GM18867 (cell line): ENCODE results near the gene DNAJC27.

ENCODE experiments used
- ATAC-seq: cut with Tn5 transposase; IDR thresholded peaks from one replicate; pipeline ENCODE4 v1.9.1; 2021; ENCODE audit warnings: mild to moderate bottlenecking, moderate library complexity; ENCODE audit not compliant: unreplicated experiment

The DNAJC27 gene

DNA sequence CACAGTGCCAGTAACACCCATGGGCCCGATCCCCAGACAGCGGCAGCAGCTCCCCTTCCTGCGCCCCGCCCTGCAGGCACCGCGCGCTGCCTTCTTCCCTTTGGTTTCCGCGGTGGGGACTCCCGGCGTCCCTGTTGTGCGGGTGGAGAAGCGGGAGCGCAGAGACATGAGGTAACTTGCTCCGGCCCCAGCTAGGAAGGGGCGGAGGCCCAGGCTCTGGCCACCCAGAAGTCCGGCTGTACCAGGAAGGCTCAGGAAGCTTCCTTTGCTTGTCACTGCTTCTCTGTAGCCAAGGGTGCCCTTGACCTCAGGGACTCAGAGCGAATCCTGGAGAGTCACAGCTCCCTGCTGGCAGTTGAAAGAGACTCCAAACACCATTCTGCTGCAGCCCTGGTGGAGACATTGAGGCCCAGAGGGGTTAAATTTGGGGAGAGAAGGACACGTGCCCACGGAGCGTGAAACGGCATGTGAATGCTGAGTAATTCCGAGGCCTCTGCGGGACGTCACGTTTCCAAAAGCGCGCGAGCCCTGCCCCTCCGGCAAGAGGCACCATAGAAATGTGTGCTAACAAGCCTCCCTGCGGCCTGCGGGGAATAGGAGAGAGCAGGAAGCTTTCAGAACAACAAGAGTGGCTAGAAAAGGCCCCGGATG lies 45.0 kb downstream of the DNAJC27 start:
- no peak for ATAC-seq

DNA sequence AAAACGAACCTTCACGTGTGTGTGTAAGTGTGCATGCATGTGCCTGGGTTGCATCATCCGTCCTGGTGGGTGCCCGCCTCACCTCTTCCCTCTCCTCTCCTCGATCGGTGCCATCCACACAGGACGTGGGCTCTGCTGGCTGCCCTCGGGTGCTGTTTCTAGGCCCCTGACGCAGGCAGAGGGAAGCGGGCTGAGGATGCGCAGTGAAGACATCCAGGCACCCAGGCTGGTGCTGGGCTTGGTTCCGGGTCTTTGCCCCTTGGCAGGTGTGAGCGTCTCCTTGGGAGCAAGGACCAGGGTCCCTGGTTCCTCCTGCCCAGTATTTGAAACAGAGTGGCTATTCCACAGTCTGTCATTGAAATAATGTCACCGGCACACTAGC lies 45.5 kb downstream of the DNAJC27 start:
- ATAC-seq, result no peak

DNA sequence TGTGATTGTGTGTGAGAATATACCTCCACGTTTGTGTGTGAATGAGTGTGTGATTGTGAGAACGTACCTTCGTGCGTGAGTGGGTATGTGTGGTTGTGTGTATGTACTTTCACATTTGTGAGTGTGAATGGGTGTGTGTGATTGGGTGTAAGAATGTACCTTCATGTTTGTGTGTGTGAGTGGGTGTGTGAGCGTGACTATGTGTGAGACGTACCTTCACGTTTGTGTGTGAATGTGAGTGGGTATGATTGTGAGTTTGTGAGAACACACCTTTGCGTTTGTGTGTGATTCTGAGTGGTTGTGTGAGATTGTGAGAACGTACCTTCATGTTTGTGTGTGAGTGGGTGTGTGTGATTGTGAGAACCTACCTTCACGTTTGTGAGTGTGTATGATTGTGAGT lies 45.9 kb downstream of the DNAJC27 start:
- ATAC-seq, result no peak

DNA sequence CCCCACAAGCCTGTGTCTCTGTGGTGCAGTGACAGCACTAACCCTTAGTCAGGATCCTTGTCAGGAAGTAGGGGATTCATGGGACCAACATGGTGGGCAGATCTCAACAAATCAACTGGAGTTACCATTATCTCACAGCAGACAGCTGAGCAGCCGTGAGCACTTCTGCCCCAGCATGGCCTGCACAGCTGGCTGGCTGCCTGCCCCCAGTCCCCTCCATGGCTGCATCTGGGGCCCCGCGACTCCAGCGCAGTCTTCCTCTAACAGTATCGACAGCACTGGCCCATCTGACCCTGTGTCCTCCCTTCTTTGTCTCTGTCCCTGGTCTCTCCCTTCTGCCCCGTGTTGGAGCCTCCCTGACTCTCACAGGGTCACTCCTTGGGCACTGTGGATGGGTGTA lies 47.0 kb downstream of the DNAJC27 start:
- ATAC-seq, result no peak

DNA sequence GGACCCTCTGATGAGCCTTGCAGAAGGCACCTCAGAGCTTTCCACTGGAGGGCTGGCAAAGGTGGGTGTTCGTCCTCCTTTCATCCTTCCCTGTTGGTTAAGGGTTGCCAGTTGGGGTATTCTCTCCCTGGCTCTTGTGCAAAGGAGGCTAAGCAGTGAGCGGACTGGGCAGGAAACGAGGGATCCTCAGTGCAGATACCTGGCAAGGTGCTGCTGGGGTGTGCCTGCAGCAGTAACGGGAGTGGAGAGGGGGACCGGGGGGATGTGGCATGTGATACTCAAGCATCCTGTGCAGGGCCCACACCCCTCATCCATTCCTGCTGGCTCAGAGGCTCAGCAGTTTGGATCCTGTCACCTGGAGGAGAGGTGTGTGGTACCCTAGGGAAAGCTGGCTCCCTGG lies 47.5 kb downstream of the DNAJC27 start:
- no peak for ATAC-seq

DNA sequence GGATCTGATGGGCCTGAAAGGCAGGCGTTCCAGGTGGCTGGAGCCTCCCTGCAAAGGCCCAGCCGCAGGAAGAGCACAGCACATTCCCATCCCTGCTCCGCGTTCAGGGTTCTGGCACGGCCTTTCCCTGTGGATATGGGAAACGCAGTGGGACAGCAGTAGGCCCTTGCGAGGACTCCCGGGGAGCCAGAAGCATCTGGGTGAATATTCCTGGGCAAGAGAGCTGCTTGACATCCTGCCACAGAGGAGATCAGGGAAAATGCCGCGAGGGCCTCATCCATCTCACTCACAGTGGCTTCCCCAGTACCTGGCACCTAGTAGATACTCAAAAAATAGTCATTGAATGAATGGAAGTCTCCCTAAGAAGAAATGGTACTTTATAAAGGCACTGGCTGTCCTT lies 48.6 kb downstream of the DNAJC27 start:
- no peak for ATAC-seq

DNA sequence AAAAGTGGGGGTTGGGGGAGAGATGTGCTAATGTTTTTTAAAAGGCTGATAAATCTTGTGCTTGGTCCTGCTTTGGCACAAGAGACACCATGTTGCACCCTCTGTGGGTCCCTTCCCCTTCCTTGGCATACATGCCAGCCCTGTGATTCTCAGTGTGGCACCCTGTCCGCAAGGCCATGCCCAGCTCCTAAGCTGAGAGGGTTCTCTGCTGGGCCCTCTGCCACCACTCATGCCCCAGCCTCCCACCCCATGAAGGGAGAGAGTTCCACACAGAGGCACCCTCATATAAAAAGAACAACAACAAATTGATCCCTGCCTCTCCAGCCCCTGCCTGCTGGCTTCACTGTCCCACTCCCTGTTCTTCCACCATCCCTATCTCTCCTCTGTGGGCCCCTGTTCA lies 49.2 kb downstream of the DNAJC27 start:
- ATAC-seq, result no peak

DNA sequence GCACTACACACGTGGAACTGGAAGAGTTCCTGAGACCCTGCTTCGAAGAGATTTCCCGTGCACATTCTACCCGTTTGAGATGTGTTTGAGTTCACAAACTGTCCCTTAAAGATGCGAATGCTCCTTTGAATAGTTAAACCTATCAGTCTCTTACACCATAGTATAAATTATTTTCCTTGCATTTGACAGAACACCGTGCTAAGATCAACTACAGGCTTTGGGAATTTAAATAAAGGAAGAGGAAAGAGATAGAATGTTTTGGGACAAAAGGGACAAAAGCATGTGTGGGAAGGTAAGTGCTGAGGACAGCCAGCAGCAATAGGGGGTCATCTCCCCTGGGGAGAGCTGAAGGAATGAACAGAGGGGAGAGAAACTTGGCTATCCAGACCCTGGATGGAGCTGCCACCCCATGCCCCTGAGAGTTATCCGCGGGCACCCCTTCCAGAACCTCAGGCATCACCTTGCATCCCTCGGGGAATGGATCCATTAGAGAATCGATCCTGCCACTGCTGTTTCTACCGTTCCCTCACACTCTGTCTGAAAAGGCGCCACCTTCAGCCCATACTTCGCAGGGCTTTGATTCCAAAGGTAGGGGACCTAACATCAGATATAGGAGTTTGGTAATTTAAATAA lies 50.8 kb downstream of the DNAJC27 start:
- ATAC-seq, result no peak

DNA sequence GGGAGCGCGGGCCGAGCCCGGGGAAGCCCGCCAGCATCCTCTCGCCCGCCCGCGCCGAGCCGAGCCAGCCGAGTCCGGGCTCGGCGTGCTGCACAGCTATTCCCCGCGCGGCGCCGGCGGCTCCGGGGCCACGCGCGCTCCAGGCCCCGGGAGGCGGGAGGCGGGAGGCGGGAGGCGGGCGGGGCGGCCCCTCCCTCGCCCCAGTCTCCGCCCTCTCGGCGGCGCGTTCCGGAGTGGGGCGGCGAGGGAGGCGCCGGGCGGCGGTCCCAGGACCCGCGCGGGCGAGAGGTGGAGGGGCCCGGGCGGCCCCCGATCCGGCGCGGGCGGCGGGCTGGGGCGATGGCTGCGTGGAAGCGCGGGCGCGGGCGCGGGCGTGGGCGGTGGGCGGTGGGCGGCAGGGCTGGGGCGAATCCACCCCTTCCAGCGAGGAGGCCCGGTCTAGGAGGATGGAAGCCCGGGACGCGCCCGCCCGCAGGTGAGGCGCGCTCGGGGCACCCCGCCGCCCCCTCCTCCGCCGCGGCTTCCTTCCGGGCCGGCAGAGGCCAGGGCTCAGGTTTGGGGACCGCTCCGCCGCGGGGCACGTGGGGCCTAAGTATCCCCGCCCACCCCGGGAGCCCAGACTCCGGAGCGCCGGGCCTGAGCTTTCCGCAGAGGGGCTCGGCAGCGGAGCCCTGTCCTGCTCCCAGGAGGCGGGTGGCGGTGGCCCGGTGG lies 51.5 kb downstream of the DNAJC27 start, which contains the start of gene ADCY3:
Gene ADCY3 (minus strand): TSS at position 140 of the 711 bp plus-strand sequence. CDS start 1,250 bp downstream, outside the sequence.
- peak; percentile 55 for ATAC-seq

DNA sequence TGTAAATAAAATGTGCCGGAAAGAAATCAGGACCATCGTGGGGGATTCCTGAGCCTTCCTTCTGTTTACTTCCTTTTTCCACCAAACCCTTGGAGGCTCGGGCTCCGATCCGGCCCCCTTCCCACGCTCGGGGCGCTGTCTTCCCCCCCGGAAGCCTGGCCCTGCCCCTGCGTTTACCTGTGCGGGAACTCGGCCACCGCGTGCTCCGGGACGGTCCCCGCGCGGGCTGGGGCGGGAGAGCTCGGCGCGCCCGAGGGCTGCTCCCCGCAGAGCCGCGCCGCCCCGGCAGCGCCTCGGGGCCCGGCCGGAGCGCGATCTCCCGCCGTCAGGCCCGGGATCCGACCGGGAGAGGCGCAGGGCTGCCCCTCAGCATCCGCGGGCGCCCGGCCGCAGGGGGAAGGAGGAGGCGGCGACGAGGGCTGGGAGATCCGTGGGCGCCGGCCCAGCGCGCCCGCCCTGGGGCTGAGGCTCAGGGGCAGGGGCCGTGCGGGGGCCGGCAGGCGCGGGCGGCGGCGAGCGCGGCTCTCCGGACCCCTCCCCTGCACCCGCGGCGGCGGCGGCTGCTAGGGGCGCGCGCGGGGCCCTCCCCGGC lies 52.2 kb downstream of the DNAJC27 start:
- ATAC-seq, result peak; percentile 11

DNA sequence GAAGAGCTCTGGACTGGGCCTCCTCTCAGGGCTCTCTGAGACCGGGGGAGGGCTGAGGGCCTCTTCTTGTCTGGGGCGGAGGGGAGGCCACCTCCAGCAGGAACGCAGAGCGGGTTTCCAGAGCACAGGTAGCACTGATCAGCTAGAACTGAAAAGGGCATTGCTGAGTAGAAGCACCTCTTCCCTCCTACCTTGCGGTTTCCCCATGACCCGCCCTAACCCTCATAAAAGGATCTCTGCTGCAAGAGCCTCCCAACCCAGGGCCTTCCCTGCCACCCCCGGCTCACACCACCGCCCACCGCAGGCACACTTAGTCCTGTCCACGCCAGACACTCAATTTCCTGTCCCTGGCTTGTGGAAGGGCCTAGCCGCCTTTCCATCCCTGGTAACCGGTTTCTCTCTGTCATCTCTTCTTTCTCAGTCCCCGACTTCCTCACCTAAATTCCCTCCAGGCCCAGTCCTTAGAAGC lies 52.7 kb downstream of the DNAJC27 start:
- peak; percentile 21 for ATAC-seq

DNA sequence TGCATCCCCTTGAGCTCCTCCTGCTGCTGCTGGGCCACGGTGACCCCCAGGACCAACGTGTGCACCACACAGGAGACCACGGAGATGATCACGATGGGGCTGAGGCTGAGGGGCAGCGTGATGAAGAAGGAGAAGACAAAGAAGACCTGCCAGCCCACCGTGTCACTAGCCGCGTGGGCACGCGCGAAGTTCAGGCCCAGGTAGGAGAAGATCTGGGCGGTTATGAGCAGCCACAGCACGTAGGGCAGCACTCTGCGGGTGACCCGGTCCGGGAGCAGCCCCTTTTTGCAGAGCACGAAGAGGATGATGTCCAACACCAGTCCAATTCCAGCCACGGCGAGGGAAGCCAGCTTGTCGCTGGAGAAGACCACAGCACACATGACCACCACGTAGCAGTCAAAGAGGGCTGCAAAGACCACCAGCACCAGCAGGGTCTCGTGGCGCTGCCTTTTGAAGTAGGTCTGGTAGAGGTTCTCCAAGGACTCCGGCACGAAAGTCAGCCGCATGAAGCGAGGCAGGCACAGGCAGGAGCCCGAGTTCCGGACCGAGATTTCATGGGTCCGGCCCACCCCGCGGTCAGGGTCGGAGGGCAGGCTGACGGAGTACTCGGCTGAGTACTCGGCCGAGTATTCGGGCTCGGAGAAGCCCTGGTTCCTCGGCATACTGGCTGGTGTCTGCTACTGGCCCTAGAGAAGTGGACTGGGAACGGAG lies 53.3 kb downstream of the DNAJC27 start:
- no peak for ATAC-seq

DNA sequence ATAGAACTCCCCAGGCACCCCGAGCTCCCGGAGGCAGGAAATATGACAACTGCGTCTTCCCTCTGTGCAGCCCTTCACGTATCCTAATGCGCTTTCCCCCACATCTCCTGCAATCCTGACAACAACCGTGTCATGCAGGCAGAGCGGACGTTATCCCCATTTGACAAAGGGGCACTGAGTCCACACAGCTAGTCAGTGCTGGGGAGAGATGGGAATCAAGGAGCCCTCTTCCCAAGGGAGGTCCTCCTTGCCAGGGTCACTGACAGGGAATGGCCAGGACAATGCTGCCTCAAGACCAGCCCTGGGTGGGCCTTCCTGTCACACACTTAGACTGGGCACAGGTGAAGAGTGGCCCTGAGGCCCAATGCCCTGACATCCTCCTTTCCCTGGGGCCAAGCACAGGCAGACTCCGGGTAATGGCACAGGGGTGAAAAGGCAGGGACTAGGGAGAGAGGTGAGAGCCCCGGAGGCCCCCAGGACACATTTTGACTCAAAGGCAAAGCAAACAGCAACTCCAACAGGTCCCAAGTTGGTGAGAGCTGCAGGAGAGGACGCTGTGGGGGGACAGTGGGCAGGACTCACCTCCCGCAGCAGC lies 53.9 kb downstream of the DNAJC27 start:
- ATAC-seq, result no peak

DNA sequence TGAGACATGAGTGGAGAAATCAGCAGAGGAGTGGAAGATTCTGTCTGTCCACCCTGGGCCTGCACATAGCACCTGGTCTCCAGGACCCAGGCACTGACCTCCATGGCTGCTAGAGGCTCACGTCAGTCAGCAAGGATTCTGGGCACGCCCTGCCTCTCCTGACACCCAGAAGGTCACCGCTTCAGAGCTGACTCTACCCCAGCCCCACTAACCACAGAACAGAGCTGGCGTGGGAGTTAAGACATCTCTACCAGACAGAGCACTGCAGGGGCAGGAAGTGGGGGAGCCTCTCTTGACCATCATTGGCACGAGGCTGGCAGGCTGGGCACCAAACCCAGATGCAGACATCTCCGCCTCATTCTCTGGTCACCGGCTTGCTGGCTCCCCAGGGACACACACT lies 54.7 kb downstream of the DNAJC27 start:
- peak; percentile 33 for ATAC-seq

DNA sequence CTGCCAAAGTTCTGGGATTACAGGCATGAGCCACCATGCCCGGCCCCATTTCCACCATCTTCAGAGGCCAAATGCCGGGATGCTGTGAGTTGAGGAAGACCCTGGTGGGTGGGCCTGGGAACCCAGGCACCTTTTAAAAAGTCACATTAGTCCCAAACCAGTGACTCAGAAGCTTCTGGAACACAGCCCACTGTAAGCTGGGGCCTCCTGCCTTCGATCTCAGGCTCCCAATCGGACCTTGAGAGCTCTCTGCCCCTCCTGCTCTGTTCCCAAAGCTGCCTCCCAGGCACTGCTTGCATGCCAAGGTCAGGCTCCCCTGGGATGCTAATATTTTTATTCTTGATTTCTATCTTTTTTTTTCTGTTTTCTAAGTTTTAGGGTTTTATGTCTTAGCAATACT lies 56.0 kb downstream of the DNAJC27 start:
- no peak for ATAC-seq

DNA sequence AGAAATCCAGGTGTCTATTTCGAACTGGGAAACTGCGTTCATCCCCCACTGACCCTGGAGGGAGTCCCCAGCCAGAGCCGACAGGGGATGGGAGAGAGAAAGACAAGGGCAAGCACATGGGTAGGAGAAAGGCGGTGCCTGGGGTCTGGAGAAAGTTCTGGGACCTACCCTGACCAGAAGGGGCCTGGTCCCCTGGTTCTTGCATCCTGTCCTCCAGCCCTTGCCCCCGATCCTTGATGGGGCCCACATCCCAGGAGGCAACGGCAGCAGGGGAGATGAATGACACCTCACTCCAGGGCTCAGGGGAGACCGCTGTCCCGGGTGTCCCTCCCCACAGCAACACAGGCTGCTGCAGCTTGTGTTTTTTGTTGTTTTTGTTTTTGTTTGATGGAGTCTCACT lies 56.6 kb downstream of the DNAJC27 start:
- no peak for ATAC-seq

DNA sequence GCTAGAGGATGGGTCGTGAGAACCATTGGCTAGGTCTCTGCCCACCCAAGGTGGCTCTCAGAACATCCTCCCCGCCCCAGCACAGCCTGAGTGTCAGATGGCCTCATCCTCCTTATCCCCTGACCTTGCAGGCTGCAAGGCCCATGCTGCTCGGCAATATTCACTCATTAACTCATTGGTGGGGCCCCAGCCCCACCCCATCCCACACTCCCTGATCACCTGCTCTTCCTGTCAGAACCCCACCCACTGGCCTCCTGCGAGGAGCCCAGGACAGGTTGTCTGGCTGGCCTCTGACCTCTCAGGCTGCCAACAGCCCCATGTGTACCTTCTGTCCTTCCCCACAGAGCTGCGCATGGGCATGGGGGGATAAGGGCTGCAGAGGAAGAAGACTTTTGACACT lies 57.0 kb downstream of the DNAJC27 start:
- ATAC-seq, result no peak

DNA sequence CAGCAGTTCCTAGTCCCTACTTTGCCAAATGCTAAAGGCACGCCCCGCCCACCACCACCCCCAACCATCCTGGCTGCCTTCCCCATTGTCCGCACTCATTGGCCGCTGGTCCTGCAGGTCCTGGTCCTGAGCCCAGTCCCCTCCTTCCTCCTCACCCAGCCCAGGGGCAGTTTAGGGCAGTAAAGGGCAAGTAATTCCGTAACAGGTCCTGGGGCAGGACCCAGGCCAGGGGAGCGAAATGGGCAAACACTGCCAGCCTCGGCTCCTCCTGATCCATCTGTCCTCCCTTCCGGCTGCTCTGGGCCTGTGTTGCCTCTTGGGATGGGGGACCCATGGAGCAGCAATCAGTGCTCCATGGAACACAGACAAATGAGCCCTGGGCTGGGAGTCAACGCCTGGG lies 57.8 kb downstream of the DNAJC27 start:
- ATAC-seq, result no peak

DNA sequence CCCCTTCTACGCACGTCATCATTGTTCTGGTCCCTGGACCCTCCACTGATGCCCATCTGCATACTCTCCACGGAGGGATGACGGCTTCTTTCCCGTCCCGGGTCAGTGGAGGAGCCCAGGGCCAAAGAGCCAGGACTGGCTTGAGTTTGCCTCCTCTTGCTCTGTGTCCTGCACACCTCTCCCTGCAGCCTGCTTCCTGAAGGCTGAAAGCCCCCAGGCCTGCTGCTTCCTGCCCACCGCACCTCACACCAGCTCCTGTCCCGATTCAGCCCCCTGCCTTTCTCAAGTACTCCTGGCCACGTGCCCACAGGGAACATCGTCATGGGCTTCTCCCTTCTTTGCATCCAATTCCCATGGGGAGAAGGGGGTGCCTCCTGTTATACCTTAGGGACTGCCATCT lies 58.8 kb downstream of the DNAJC27 start:
- ATAC-seq, result no peak

DNA sequence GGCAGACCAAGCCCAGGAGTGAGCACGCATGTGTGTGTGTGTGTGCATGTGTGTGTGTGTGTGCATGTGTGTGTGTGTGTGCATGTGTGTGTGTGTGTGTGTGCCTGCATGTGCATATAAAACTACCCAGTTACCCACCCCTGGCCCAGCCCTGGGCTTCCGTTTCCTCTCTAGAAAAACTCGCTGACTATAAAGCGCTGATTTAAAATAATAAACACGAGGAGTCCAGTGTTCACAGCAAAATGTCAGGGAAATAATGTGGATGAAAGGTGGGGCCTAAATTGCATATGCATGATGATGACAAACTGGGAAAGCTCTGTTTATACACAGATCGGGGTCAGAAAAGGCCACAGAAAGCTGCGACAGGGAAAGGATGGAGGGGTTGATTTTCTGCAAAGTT lies 59.2 kb downstream of the DNAJC27 start:
- no peak for ATAC-seq

DNA sequence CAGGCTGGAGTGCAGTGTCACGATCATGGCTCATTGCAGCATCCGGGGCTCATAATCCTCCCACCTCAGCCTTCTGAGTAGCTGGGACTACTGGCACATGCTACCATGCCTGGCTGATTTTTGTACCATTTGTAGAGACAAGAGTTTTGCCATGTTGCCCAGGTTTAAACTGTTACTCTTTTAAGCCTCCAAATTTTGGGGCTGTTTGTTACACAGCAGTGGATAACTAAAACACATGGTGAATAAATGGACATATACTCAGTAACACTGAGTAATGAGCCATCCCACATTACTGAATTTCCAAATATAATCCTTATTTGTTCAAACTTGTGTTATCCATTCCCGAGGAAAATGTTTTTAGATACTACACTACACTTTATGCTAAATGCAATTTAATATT lies 61.5 kb downstream of the DNAJC27 start:
- no peak for ATAC-seq
